ENCODE measurements around the gene MLLT6. TPM values are rescaled to one million over a fixed set of nuclear protein-coding genes. Genes with fewer than 3 reads are reported as not detected.
A peak's percentile ranks its signal among the peaks of the same experiment; 100 is the strongest.

The MLLT6 gene
- total and polyA plus RNA-seq, 10 of the 15 experiments (the other 5 are each of a cell fraction or from before 2014, with no cell fraction given), result 4.8 to 105 (median 36.3) TPM

DNA sequence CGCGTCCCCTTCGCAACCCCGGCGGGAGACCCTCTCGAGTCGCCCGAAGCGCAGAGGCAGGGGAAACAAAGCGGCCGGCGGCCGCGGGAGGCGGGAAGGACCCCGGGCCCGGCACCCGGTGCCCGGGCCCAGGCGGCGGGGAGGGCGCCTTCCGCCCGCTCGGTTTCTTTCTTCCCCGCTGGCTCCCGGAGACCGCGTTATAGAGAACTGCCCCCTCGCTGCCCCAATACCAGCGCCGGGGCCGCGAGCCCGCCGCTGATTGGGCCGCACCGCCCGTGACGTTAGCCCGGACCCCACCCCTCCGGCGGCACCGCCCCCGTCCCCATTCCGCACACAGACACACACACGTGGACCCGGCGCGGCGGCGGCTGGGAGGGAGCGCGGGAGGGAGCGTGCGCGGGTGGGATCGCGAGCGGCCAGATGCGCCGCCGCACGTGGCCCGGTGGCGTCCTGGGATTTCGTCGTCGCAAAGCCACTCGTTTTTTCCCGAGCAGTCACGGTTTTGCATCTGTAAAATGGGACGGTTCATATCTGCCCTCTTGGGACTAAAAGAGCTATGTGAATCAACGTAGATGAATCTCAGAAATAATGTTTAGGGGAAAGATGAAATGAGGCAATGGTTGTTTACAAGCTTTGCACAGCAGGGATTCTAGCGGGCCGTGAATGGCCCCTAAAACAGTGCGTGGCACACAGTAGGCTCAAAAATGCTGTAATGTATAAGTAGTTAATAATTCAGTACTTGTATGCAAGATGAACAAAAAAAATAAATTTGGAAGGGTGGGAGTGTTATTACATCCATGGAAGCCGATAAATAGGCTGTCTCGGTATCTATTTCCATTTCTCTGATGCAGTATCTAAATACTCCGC is 30.1 kb upstream of the MLLT6 start, which contains the start of gene EPOP (continued):
- peak; percentile 69 for TF ChIP-seq MEF2B (IDR thresholded peaks at IDR 0.05; ENCODE audit: partially characterized antibody, poor library complexity, severe bottlenecking)
- no peak for TF ChIP-seq KAT2A (conservative IDR thresholded peaks at IDR 0.05; ENCODE audit: control insufficient read depth, low read depth, low read length)
- TF ChIP-seq POU2F2 (IDR thresholded peaks at IDR 0.05; ENCODE audit: borderline replicate concordance, low read depth, low read length), result no peak
- TF ChIP-seq, protein P1, sequence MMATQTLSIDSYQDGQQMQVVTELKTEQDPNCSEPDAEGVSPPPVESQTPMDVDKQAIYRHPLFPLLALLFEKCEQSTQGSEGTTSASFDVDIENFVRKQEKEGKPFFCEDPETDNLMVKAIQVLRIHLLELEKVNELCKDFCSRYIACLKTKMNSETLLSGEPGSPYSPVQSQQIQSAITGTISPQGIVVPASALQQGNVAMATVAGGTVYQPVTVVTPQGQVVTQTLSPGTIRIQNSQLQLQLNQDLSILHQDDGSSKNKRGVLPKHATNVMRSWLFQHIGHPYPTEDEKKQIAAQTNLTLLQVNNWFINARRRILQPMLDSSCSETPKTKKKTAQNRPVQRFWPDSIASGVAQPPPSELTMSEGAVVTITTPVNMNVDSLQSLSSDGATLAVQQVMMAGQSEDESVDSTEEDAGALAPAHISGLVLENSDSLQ (IDR thresholded peaks at IDR 0.05), result 0 out of 2 replicates have a peak, but pooled peaks have one; percentile 5
- no peak; a peak in 1 of 4 replicates for TF ChIP-seq SRF (IDR thresholded peaks at IDR 0.05; ENCODE audit: low read depth in 2 of 2, low read length in 2 of 2)
- TF ChIP-seq, protein P2, sequence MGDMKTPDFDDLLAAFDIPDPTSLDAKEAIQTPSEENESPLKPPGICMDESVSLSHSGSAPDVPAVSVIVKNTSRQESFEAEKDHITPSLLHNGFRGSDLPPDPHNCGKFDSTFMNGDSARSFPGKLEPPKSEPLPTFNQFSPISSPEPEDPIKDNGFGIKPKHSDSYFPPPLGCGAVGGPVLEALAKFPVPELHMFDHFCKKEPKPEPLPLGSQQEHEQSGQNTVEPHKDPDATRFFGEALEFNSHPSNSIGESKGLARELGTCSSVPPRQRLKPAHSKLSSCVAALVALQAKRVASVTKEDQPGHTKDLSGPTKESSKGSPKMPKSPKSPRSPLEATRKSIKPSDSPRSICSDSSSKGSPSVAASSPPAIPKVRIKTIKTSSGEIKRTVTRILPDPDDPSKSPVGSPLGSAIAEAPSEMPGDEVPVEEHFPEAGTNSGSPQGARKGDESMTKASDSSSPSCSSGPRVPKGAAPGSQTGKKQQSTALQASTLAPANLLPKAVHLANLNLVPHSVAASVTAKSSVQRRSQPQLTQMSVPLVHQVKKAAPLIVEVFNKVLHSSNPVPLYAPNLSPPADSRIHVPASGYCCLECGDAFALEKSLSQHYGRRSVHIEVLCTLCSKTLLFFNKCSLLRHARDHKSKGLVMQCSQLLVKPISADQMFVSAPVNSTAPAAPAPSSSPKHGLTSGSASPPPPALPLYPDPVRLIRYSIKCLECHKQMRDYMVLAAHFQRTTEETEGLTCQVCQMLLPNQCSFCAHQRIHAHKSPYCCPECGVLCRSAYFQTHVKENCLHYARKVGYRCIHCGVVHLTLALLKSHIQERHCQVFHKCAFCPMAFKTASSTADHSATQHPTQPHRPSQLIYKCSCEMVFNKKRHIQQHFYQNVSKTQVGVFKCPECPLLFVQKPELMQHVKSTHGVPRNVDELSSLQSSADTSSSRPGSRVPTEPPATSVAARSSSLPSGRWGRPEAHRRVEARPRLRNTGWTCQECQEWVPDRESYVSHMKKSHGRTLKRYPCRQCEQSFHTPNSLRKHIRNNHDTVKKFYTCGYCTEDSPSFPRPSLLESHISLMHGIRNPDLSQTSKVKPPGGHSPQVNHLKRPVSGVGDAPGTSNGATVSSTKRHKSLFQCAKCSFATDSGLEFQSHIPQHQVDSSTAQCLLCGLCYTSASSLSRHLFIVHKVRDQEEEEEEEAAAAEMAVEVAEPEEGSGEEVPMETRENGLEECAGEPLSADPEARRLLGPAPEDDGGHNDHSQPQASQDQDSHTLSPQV (IDR thresholded peaks at IDR 0.05), result peak; percentile 36; the same call in 1 of the 2 replicates
- peak; percentile 70; the same call in 1 of the 2 replicates for TF ChIP-seq NFYB (IDR thresholded peaks at IDR 0.05; ENCODE audit: insufficient read depth, low read depth, low read length)
- no peak for TF ChIP-seq SIX5 (IDR thresholded peaks at IDR 0.05; ENCODE audit: low read depth, low read length, severe bottlenecking)
- TF ChIP-seq NR2F1 (conservative IDR thresholded peaks at IDR 0.05), result peak; percentile 41; the same call in 1 of the 2 replicates
- peak; percentile 98 for TF ChIP-seq MXI1 (IDR thresholded peaks at IDR 0.05; ENCODE audit: low read depth, low read length)
- TF ChIP-seq SREBF1 (IDR thresholded peaks at IDR 0.05; ENCODE audit: low read length), result no peak
- TF ChIP-seq HCFC1 (IDR thresholded peaks at IDR 0.05; ENCODE audit: low read length), result no peak
- no peak for TF ChIP-seq YBX1 (IDR thresholded peaks at IDR 0.05)
- TF ChIP-seq POLR2A (IDR thresholded peaks at IDR 0.05; ENCODE audit: low read depth, low read length), result peak; percentile 62
- TF ChIP-seq, protein P3, sequence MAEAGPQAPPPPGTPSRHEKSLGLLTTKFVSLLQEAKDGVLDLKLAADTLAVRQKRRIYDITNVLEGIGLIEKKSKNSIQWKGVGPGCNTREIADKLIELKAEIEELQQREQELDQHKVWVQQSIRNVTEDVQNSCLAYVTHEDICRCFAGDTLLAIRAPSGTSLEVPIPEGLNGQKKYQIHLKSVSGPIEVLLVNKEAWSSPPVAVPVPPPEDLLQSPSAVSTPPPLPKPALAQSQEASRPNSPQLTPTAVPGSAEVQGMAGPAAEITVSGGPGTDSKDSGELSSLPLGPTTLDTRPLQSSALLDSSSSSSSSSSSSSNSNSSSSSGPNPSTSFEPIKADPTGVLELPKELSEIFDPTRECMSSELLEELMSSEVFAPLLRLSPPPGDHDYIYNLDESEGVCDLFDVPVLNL (IDR thresholded peaks at IDR 0.05; ENCODE audit: low read depth, low read length), result no peak
- no peak for TF ChIP-seq HDGF (IDR thresholded peaks at IDR 0.05)
- peak; percentile 77 for TF ChIP-seq CREB1 (IDR thresholded peaks at IDR 0.05; ENCODE audit: low read depth)
- TF ChIP-seq SPI1 (IDR thresholded peaks at IDR 0.05; ENCODE audit: borderline replicate concordance, insufficient read depth, low read depth, low read length), result no peak
- TF ChIP-seq, protein P4, sequence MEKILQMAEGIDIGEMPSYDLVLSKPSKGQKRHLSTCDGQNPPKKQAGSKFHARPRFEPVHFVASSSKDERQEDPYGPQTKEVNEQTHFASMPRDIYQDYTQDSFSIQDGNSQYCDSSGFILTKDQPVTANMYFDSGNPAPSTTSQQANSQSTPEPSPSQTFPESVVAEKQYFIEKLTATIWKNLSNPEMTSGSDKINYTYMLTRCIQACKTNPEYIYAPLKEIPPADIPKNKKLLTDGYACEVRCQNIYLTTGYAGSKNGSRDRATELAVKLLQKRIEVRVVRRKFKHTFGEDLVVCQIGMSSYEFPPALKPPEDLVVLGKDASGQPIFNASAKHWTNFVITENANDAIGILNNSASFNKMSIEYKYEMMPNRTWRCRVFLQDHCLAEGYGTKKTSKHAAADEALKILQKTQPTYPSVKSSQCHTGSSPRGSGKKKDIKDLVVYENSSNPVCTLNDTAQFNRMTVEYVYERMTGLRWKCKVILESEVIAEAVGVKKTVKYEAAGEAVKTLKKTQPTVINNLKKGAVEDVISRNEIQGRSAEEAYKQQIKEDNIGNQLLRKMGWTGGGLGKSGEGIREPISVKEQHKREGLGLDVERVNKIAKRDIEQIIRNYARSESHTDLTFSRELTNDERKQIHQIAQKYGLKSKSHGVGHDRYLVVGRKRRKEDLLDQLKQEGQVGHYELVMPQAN (conservative IDR thresholded peaks at IDR 0.05), result peak; percentile 56
- TF ChIP-seq SMAD1 (IDR thresholded peaks at IDR 0.05; ENCODE audit: low read depth, partially characterized antibody), result no peak
